HepG2 (cell line): ENCODE data around the gene NAMPT. TPM values are rescaled to one million over a fixed set of nuclear protein-coding genes. Genes with fewer than 3 reads are reported as not detected.

ENCODE experiments used
- ATAC-seq: fragments of 200-7000 bp; cut with Tn5 transposase; 3 replicates; pipeline ENCODE4 v1.9.1; 2020; ENCODE audit warnings: mild to moderate bottlenecking, moderate library complexity
- BruUV-seq: library from RNA; stranded (reverse); fragments of 400-500 nt; replicated peaks from 2 replicates; lab custom pipeline; 2021; lab: Mats Ljungman, UMichigan
- CTCF ChIA-PET: fragments of 300-600 bp; formaldehyde crosslinking; extraction: SDS; loops from one replicate; lab custom pipeline; 2021; ENCODE audit warnings: low total read pairs, inconsistent platforms, low intra/inter-chr PET ratio; lab: Yijun Ruan, JAX
- POLR2A ChIA-PET: fragments of 350-600 bp; sonication (Branson Sonifier 250); formaldehyde crosslinking; loops from one replicate; lab custom pipeline; 2020; ENCODE audit warnings: antibody characterized with exemption, inconsistent platforms; lab: Yijun Ruan, JAX
- DNase-seq: peaks from one replicate; pipeline ENCODE4 v3.0.0-alpha.2; 2015; ENCODE audit warnings: low spot score
- FAIRE-seq: peaks from 3 replicates; lab custom pipeline; 2011; peaks lifted over from hg19 to GRCh38; lab: Jason Lieb, UNC
- H2AFZ ChIP-seq: one replicate; pipeline ENCODE4 v1.6.1; 2011; ENCODE audit warnings: low read length, inconsistent platforms
- H3K27ac ChIP-seq: fragments of 300-600 bp; 3 replicates; pipeline ENCODE4 v1.8.0; 2011; ENCODE audit warnings: mixed run types, mild to moderate bottlenecking, mixed read lengths, low read length, inconsistent platforms; ENCODE audit not compliant: insufficient read depth; ENCODE audit errors: extremely low read length
- H3K27me3 ChIP-seq, 2 experiments: fragments of 200-600 bp in 1 of 2; 2 replicates in 1 of 2; 3 replicates in 1 of 2; pipeline versions ENCODE4 v1.6.0 to v1.8.0; 2011; ENCODE audit warnings: low read length in 2 of 2, mild to moderate bottlenecking in 2 of 2, moderate library complexity in 2 of 2, inconsistent platforms in 1 of 2; ENCODE audit not compliant: insufficient read depth in 2 of 2, control insufficient read depth in 1 of 2
- H3K36me3 ChIP-seq, 2 experiments: fragments of 200-600 bp in 1 of 2; replicated peaks in 1 of 2; 2 replicates in 1 of 2; 3 replicates in 1 of 2; pipeline versions ENCODE4 v1.5.1 to v1.8.0; 2011; ENCODE audit warnings: low read length in 2 of 2, inconsistent platforms in 1 of 2; ENCODE audit not compliant: insufficient read depth in 2 of 2, control insufficient read depth in 1 of 2
- H3K4me1 ChIP-seq: 2 replicates; pipeline ENCODE4 v1.5.1; 2012; ENCODE audit warnings: low read length, inconsistent platforms; ENCODE audit not compliant: insufficient read depth
- H3K4me2 ChIP-seq: 2 replicates; pipeline ENCODE4 v1.6.0; 2011; ENCODE audit warnings: low read depth, low read length, inconsistent platforms
- H3K4me3 ChIP-seq, 3 experiments: fragments of 200-600 bp in 1 of 3; sonication (generic), shearing (Covaris generic) in 1 of 3; replicated peaks in 1 of 3; 2 replicates each; pipeline ENCODE4 v1.5.1; 2011 to 2016; ENCODE audit warnings: low read length in 3 of 3, inconsistent platforms in 2 of 3, low read depth in 2 of 3, mild to moderate bottlenecking in 2 of 3, control low read depth in 1 of 3, mixed read lengths in 1 of 3; ENCODE audit not compliant: insufficient read depth in 1 of 3
- H3K79me2 ChIP-seq: one replicate; pipeline ENCODE4 v1.6.1; 2011; ENCODE audit warnings: low read length, inconsistent platforms; ENCODE audit not compliant: insufficient read depth
- H3K9ac ChIP-seq: 2 replicates; pipeline ENCODE4 v1.6.0; 2011; ENCODE audit warnings: mild to moderate bottlenecking, low read depth, low read length, inconsistent platforms; ENCODE audit not compliant: insufficient read depth
- H3K9me3 ChIP-seq: 2 replicates; pipeline ENCODE4 v1.5.1; 2012; ENCODE audit warnings: mild to moderate bottlenecking, low read length
- H4K20me1 ChIP-seq: 2 replicates; pipeline ENCODE4 v1.6.0; 2011; ENCODE audit warnings: inconsistent platforms, mild to moderate bottlenecking, low read length, moderate library complexity; ENCODE audit not compliant: insufficient read depth
- MAFK ChIP-seq, 2 experiments: IDR thresholded peaks in 1 of 2; conservative IDR thresholded peaks in 1 of 2; 2 replicates each; pipeline ENCODE4 v1.6.1; 2011; ENCODE audit warnings: improper control_type of control experiment in 2 of 2, low read length in 2 of 2
- MED1 ChIP-seq: sonication (generic); formaldehyde crosslinking; IDR thresholded peaks from 2 replicates; pipeline ENCODE4 v1.4.0; 2020; ENCODE audit warnings: missing genetic modification reagents
- NCOA5 ChIP-seq: sonication (generic); formaldehyde crosslinking; IDR thresholded peaks from 2 replicates; pipeline ENCODE4 v1.4.0; 2020; ENCODE audit warnings: missing genetic modification reagents
- RAD21 ChIP-seq: fragments of 450-650 bp; formaldehyde crosslinking; IDR thresholded peaks from 2 replicates; pipeline ENCODE4 v1.5.0; 2020; ENCODE audit warnings: mild to moderate bottlenecking
- ZNF407 ChIP-seq: sonication (generic); formaldehyde crosslinking; IDR thresholded peaks from one replicate; pipeline ENCODE4 v1.5.1; 2020; ENCODE audit warnings: mild to moderate bottlenecking, missing genetic modification reagents; ENCODE audit errors: not compliant biosample characterization
- WGBS: methylation state at CpG from one replicate; pipeline ENCODE4 v1.1.6; 2017; ENCODE audit warnings: low lambda C conversion rate; 5-methylcytosine and 5-hydroxymethylcytosine counted together
- in situ Hi-C: cut with HindIII; loops from 2 replicates; pipeline ENCODE4 v1.10.0; 2017; ENCODE audit warnings: low pct_unique_long_range_greater_than_20kb; ENCODE audit not compliant: extremely low pct_ligation_motif_present
- intact Hi-C: fragments of 100-400 bp; cut with micrococcal nuclease; formaldehyde crosslinking; loops from one replicate; pipeline ENCODE4 v1.10.0; 2022; ENCODE audit not compliant: unreplicated experiment
- polyA plus RNA-seq, 8 experiments: library from polyadenylated mRNA; depleted of rRNA in 3 of 8; stranded (reverse) in 7 of 8; unstranded in 1 of 8; fragments of >200 nt; fragmentation: Illumina TruSeq in 4 of 8; extraction: Trizol in 4 of 8; gene quantifications; 2 replicates each; pipeline versions ENCODE4 v1.2.1 to v1.2.3, GENCODE V29; 2011 to 2016; ENCODE audit warnings: low read depth in 4 of 8, missing spikeins in 1 of 8, mixed read lengths in 1 of 8; ENCODE audit not compliant: insufficient read depth in 1 of 8
- total RNA-seq, 5 experiments: library from RNA; depleted of rRNA; stranded (reverse); fragments of >200 nt; fragmentation: Illumina TruSeq; extraction: Trizol; gene quantifications; 2 replicates each; pipeline ENCODE4 v1.2.3, GENCODE V29; 2016; ENCODE audit warnings: low read depth in 1 of 5

Gene NAMPT
- total and polyA plus RNA-seq, 2 of the 13 experiments (the other 11 are each of a cell fraction or from before 2014, with no cell fraction given): 15.8 to 67.7 TPM

- ChIA-PET POLR2A (no interaction called here), CTCF (no interaction called here)
- Histone ChIP-seq H3K4me2 (no peak overlapping the region), H3K9me3 (no peaks in the 10 kb centered on the region), H3K36me3 (peaks cover 11 to 63% of the 10 kb centered on the region in 2 experiments), H2AFZ (no peak overlapping the region), H3K9ac (no peak overlapping the region), H3K27me3 (no peaks in the 10 kb centered on the region), H3K4me1 (no peaks in the 10 kb centered on the region), H4K20me1 (no peaks in the 10 kb centered on the region), H3K27ac (no peak overlapping the region), H3K4me3 (no peak overlapping the region), H3K79me2 (no peaks in the 10 kb centered on the region)
- no peak for ATAC-seq
- WGBS: 100% methylated on average over 3 of the region's 3 CpGs
- no peak for FAIRE-seq
- DNase-seq: no peak
- in situ Hi-C loops (no loop called here), intact Hi-C loops (no loop called here)
- BruUV-seq: no TSS peak
- no peak for TF ChIP-seq MED1
- TF ChIP-seq MAFK (conservative IDR thresholded peaks at IDR 0.05 in 1 of 2, IDR thresholded peaks at IDR 0.05 in 1 of 2; ENCODE audit: low read length in 2 of 2): peak in 1 of 2 experiments; percentile 7; a peak in 1 of 4 replicates
- TF ChIP-seq RAD21: no peak
- TF ChIP-seq NCOA5 (CRISPR knock-in tag): no peak
- no peak for TF ChIP-seq ZNF407 (CRISPR knock-in tag)
Observed at GRCh38 chr7:106257752-106258151, 27.0 kb downstream of the NAMPT start.
